Cardiac muscle cell (in vitro differentiated cells and primary cell): ENCODE measurements around the gene EGLN1. TPM values are rescaled to one million over a fixed set of nuclear protein-coding genes. Genes with fewer than 3 reads are reported as not detected.

Experiments used
- DNase-seq, 2 donors: peaks; one replicate each; pipeline versions ENCODE4 v3.0.0 to v3.0.0-alpha.2; 2010 to 2017; ENCODE audit warnings: low read depth in 1 of 2, low spot score in 1 of 2
- H3K27ac ChIP-seq: fragments of 200-600 bp; sonication (generic); 2 replicates; pipeline ENCODE4 v1.5.1; 2016
- H3K27me3 ChIP-seq: fragments of 200-600 bp; sonication (generic); 2 replicates; pipeline ENCODE4 v1.6.0; 2016; ENCODE audit warnings: control low read depth
- H3K36me3 ChIP-seq: fragments of 200-600 bp; sonication (generic); 2 replicates; pipeline ENCODE4 v1.5.1; 2016; ENCODE audit warnings: control low read depth
- H3K4me1 ChIP-seq: fragments of 200-600 bp; sonication (generic); 2 replicates; pipeline ENCODE4 v1.8.1; 2017; ENCODE audit warnings: low read depth, mild to moderate bottlenecking, mixed run types
- H3K4me3 ChIP-seq: fragments of 200-600 bp; sonication (generic); 2 replicates; pipeline ENCODE4 v1.5.1; 2016; ENCODE audit warnings: mild to moderate bottlenecking
- H3K9me3 ChIP-seq: fragments of 200-600 bp; sonication (generic); 2 replicates; pipeline ENCODE4 v1.5.1; 2017; ENCODE audit warnings: low read depth, mild to moderate bottlenecking, control low read depth
- CTCF ChIP-seq: IDR thresholded peaks from 2 replicates; pipeline ENCODE4 v1.5.1; 2012; ENCODE audit warnings: low read depth, mild to moderate bottlenecking, low read length
- polyA plus RNA-seq: library from polyadenylated mRNA; unstranded; fragments of >200 nt; fragmentation: Nextera tagmentation; extraction: Ambion mirVana; gene quantifications from 2 replicates; pipeline ENCODE4 v1.2.1, GENCODE V29; 2016
- total RNA-seq: library from RNA; depleted of rRNA; stranded (reverse); fragments of >200 nt; gene quantifications from 2 replicates; pipeline ENCODE4 v1.2.3, GENCODE V29; 2016

The EGLN1 gene
- total and polyA plus RNA-seq, 2 experiments from 2014 or later, result 54.0 to 67.6 TPM

- no peaks in the 10 kb centered on the region for H3K36me3 ChIP-seq
- H3K27me3 ChIP-seq, result no peaks in the 10 kb centered on the region
- H3K27ac ChIP-seq, result no peak overlapping the region
- no peaks in the 10 kb centered on the region for H3K9me3 ChIP-seq
- peaks cover 18% of the 10 kb centered on the region for H3K4me1 ChIP-seq
- TF ChIP-seq CTCF, result no peak
- H3K4me3 ChIP-seq, result no peak overlapping the region
- no peak for DNase-seq
Observed at GRCh38 chr1:231404318-231404717, 17.8 kb downstream of the EGLN1 start.

GRCh38 chr1:231401478-231401877 is 20.6 kb downstream of the EGLN1 start:
- Histone ChIP-seq H3K27me3 (no peaks in the 10 kb centered on the region), H3K27ac (no peak overlapping the region), H3K4me3 (no peak overlapping the region), H3K9me3 (no peaks in the 10 kb centered on the region), H3K36me3 (no peaks in the 10 kb centered on the region), H3K4me1 (peaks cover 16% of the 10 kb centered on the region)
- TF ChIP-seq CTCF, result no peak
- DNase-seq, result no peak

GRCh38 chr1:231397886-231398671 is 24.0 kb downstream of the EGLN1 start:
- TF ChIP-seq CTCF, result no peak
- Histone ChIP-seq H3K4me1 (peaks cover 40% of the 10 kb centered on the region), H3K9me3 (no peaks in the 10 kb centered on the region), H3K27me3 (no peaks in the 10 kb centered on the region), H3K4me3 (no peak overlapping the region), H3K36me3 (no peaks in the 10 kb centered on the region), H3K27ac (peak overlapping the region; percentile 31)
- no peak for DNase-seq

GRCh38 chr1:231396643-231397042 is 25.4 kb downstream of the EGLN1 start:
- peak overlapping the region; percentile 85 for H3K27ac ChIP-seq

GRCh38 chr1:231395998-231396390 is 26.1 kb downstream of the EGLN1 start:
- peaks cover 42% of the 10 kb centered on the region for H3K4me1 ChIP-seq
- TF ChIP-seq CTCF, result no peak

More at GRCh38 chr1:231396643-231397042, 25.4 kb downstream of the EGLN1 start:
- H3K4me3 ChIP-seq, result no peak overlapping the region
- no peaks in the 10 kb centered on the region for H3K9me3 ChIP-seq
- DNase-seq, result no peak
- no peak for TF ChIP-seq CTCF
- peaks cover 42% of the 10 kb centered on the region for H3K4me1 ChIP-seq
- H3K36me3 ChIP-seq, result no peaks in the 10 kb centered on the region
- no peaks in the 10 kb centered on the region for H3K27me3 ChIP-seq

More at GRCh38 chr1:231395998-231396390, 26.1 kb downstream of the EGLN1 start:
- Histone ChIP-seq H3K4me3 (no peak overlapping the region), H3K36me3 (no peaks in the 10 kb centered on the region), H3K27me3 (no peaks in the 10 kb centered on the region), H3K27ac (peak overlapping the region; percentile 85), H3K9me3 (no peaks in the 10 kb centered on the region)
- DNase-seq, result no peak
